DMS114 treated with DMSO at 0.1 percent for 48 hours (cell line): ENCODE data around the gene POU6F2.

Experiments used
- DNase-seq: peaks from one replicate; lab custom pipeline; 2025; ENCODE audit not compliant: unreplicated experiment; lab: John Stamatoyannopoulos, UW

The POU6F2 gene

GRCh38 chr7:39488467-39489393 lies 511.0 kb downstream of the POU6F2 start:
- DNase-seq, result no peak

- no peak for DNase-seq
These were observed 512.6 kb downstream of the POU6F2 start for GRCh38 chr7:39490296-39490695.

- no peak for DNase-seq
These were observed 516.2 kb downstream of the POU6F2 start for GRCh38 chr7:39493934-39494333.

GRCh38 chr7:39501358-39501757 lies 523.6 kb downstream of the POU6F2 start:
- no peak for DNase-seq

- DNase-seq, result no peak
These were observed 527.3 kb downstream of the POU6F2 start for GRCh38 chr7:39504963-39505362.

- no peak for DNase-seq
These were observed 530.3 kb downstream of the POU6F2 start for GRCh38 chr7:39507866-39508551.

GRCh38 chr7:39509436-39509835 lies 531.7 kb downstream of the POU6F2 start:
- no peak for DNase-seq

GRCh38 chr7:39509912-39510311 lies 532.2 kb downstream of the POU6F2 start:
- no peak for DNase-seq

GRCh38 chr7:39510864-39511354 lies 533.2 kb downstream of the POU6F2 start:
- no peak for DNase-seq

GRCh38 chr7:39515534-39516228 lies 538.0 kb downstream of the POU6F2 start:
- no peak for DNase-seq

- no peak for DNase-seq
These were observed 538.8 kb downstream of the POU6F2 start for GRCh38 chr7:39516498-39516897.

- DNase-seq, result no peak
These were observed 539.5 kb downstream of the POU6F2 start for GRCh38 chr7:39517240-39517639.
